A673 (cell line): Measurements from ENCODE around the gene STAC3.

ENCODE experiments used
- EZH2 ChIP-seq: fragments of 200-600 bp; sonication (generic); IDR thresholded peaks from 2 replicates; pipeline ENCODE4 v1.6.1; 2017; ENCODE audit warnings: borderline replicate concordance, low read depth, mild to moderate bottlenecking, mixed read lengths, antibody characterized with exemption, low read length; ENCODE audit not compliant: poor library complexity, severe bottlenecking
- TF ChIP-seq, protein P1 (sequence below): fragments of 300-800, 200-600 bp; sonication (generic); conservative IDR thresholded peaks from 2 replicates; pipeline ENCODE4 v1.5.1; 2017; ENCODE audit warnings: low read depth, mild to moderate bottlenecking, antibody characterized with exemption, low read length, moderate library complexity, mixed read lengths

DNA sequence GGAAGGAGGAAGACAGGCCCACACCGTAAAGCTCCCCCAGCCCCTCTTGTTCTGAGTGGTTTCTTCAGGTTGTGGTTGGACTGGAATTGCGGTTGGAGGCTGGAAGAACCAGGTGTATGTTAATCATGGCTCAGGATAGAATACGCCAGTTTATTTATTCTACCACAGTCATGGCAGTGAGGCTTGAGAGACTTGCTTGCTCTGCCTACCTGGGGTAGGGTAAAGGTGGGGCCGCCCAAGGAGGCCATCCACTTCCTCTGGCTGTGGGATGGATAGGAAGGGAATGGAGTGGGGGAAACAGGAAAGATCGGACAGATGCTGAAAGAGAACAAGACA, 13.4 kb downstream of the STAC3 start:
- TF ChIP-seq, protein P1, sequence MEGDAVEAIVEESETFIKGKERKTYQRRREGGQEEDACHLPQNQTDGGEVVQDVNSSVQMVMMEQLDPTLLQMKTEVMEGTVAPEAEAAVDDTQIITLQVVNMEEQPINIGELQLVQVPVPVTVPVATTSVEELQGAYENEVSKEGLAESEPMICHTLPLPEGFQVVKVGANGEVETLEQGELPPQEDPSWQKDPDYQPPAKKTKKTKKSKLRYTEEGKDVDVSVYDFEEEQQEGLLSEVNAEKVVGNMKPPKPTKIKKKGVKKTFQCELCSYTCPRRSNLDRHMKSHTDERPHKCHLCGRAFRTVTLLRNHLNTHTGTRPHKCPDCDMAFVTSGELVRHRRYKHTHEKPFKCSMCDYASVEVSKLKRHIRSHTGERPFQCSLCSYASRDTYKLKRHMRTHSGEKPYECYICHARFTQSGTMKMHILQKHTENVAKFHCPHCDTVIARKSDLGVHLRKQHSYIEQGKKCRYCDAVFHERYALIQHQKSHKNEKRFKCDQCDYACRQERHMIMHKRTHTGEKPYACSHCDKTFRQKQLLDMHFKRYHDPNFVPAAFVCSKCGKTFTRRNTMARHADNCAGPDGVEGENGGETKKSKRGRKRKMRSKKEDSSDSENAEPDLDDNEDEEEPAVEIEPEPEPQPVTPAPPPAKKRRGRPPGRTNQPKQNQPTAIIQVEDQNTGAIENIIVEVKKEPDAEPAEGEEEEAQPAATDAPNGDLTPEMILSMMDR, result no peak
- TF ChIP-seq EZH2, result no peak
